ENCODE measurements around the gene ZEB2. TPM values are rescaled to one million over a fixed set of nuclear protein-coding genes. Genes with fewer than 3 reads are reported as not detected.

ZEB2 gene
- total RNA-seq (2021; fragmentation: NEBNext Ultra II Directional; extraction: Animal tissue kit (Norgen Biotek cat#: 25700)) (0.13 TPM in 1 of 2 replicates, not detected in the other), polyA plus RNA-seq (2011; rRNA removed) (0.22 and 0.38 TPM in 2 replicates), polyA minus RNA-seq (2011; rRNA and poly(A)+ RNA removed) (1.2 and 1.6 TPM in 2 replicates)
- 0.40 TPM for polyA plus RNA-seq (2011; cell fraction: cytosol; rRNA removed)
- 1.00 TPM for polyA plus RNA-seq (2011; cell fraction: nucleus; rRNA removed)
- polyA plus RNA-seq (2012, experiment 1 of 2), result 0.46 to 0.78 TPM (median 0.66 TPM) in 4 replicates
- polyA plus RNA-seq (2012, experiment 2 of 2), result 0.07 TPM
- 0.04 TPM for polyA plus RNA-seq (2013, experiment 1 of 2)
- polyA plus RNA-seq (2013, experiment 2 of 2), result 0.04 TPM
- 1.8 TPM for polyA minus RNA-seq (2011; cell fraction: cytosol; rRNA and poly(A)+ RNA removed)
- 3.4 TPM for polyA minus RNA-seq (2011; cell fraction: nucleus; rRNA and poly(A)+ RNA removed)
- long read RNA-seq, experiment 1, result 0 reads
- long read RNA-seq, experiment 2, result 0 reads

- H3K27me3 ChIP-seq (replicated peaks in 1 of 4; ENCODE audit: control insufficient read depth in 3 of 4, extremely low read depth in 1 of 4, insufficient read depth in 3 of 4, low read length in 3 of 4), result peaks cover 39 to 64% (median 62%) of the 10 kb centered on the region in 4 experiments
- H3K56ac ChIP-seq (replicated peaks; ENCODE audit: insufficient read length, low read depth, low read length), result no peak within 1 kb of the TSS
- H3K36me3 ChIP-seq (ENCODE audit: control insufficient read depth in 2 of 4, insufficient read depth in 4 of 4, low read length in 3 of 4), result no peaks in the 10 kb centered on the region
- peak within 1 kb of the TSS; percentile 22 to 54 (median 42); a peak in 6 of 8 replicates for H3K4me3 ChIP-seq (ENCODE audit: extremely low read depth in 1 of 4, insufficient read depth in 2 of 4, low read depth in 3 of 4, low read length in 4 of 4)
- no peak within 1 kb of the TSS for H2BK20ac ChIP-seq (ENCODE audit: low read length)
- no peak within 1 kb of the TSS for H4K5ac ChIP-seq (ENCODE audit: insufficient read length, low read depth, low read length)
- no peak within 1 kb of the TSS for H4K91ac ChIP-seq (replicated peaks; ENCODE audit: insufficient read length, low read length)
- POLR2A ChIA-PET (ENCODE audit: partially characterized antibody), result interaction anchor here (0.6 to 0.8 kb wide), 2 partner anchors 11 to 524 kb away, joined by 3 read pairs; no protein-coding TSS in a partner anchor
- no peaks in the 10 kb centered on the region for H3K79me2 ChIP-seq (ENCODE audit: control insufficient read depth in 1 of 2, insufficient read depth in 2 of 2, low read length in 2 of 2)
- H2AFZ ChIP-seq (ENCODE audit: low read length), result no peak within 1 kb of the TSS
- FAIRE-seq (peak; percentile 13), DNase-seq (ENCODE audit: low read depth in 1 of 2, low spot score in 2 of 2) (peak in 1 of 2 experiments; percentile 56)
- H2BK12ac ChIP-seq (ENCODE audit: low read depth, low read length), result no peak within 1 kb of the TSS
- H3K9me3 ChIP-seq (ENCODE audit: insufficient read depth in 2 of 2, low read depth in 1 of 2, low read length in 1 of 2), result no peaks in the 10 kb centered on the region
- peak within 1 kb of the TSS; percentile 57 to 67 for H3K4me2 ChIP-seq (ENCODE audit: insufficient read depth in 1 of 2, low read depth in 2 of 2, low read length in 2 of 2)
- no peak within 1 kb of the TSS for H3K4ac ChIP-seq (replicated peaks; ENCODE audit: insufficient read length, low read depth, low read length)
- H3K9ac ChIP-seq (replicated peaks in 1 of 4; ENCODE audit: extremely low read depth in 1 of 4, low read depth in 3 of 4, low read length in 3 of 4), result no peak within 1 kb of the TSS; a peak in 1 of 7 replicates
- H2BK5ac ChIP-seq (ENCODE audit: low read depth, low read length), result no peak within 1 kb of the TSS
- H2BK15ac ChIP-seq (ENCODE audit: low read length), result no peak within 1 kb of the TSS
- no peak within 1 kb of the TSS for H4K8ac ChIP-seq (ENCODE audit: extremely low read depth, insufficient read depth, low read length)
- peaks cover 0 to 2% of the 10 kb centered on the region in 2 experiments for H4K20me1 ChIP-seq (replicated peaks in 1 of 2; ENCODE audit: control insufficient read depth in 1 of 2, insufficient read depth in 2 of 2, low read length in 2 of 2)
- WGBS, 2 experiments (ENCODE audit: extremely low coverage in 1 of 2, insufficient coverage in 1 of 2, insufficient read length in 1 of 2, insufficient replicate concordance in 2 of 2, low coverage in 1 of 2, low lambda C conversion rate in 2 of 2, missing lambda C conversion rate in 1 of 2), result 2% methylated on average over 23 of the region's 29 CpGs; no CpG with 5 or more reads in 1 of the 2 experiments
- H3K23me2 ChIP-seq (ENCODE audit: low read depth, low read length), result peaks cover 26% of the 10 kb centered on the region
- peaks cover 4 to 17% (median 7%) of the 10 kb centered on the region in 4 experiments; a peak in 6 of 7 replicates for H3K4me1 ChIP-seq (replicated peaks in 1 of 4; ENCODE audit: control insufficient read depth in 3 of 4, insufficient read depth in 4 of 4, low read length in 3 of 4)
- H2AK5ac ChIP-seq (ENCODE audit: low read depth, low read length), result no peak within 1 kb of the TSS
- CTCF ChIA-PET (ENCODE audit: partially characterized antibody), result interaction anchor here (1.7 kb wide), 1 partner anchor 9 kb away, joined by 4 read pairs; no protein-coding TSS in a partner anchor
- no peak within 1 kb of the TSS for H2BK120ac ChIP-seq (replicated peaks; ENCODE audit: low read depth, low read length)
- H3K14ac ChIP-seq (ENCODE audit: insufficient read length), result no peak within 1 kb of the TSS
- H3K23ac ChIP-seq (ENCODE audit: insufficient read length), result no peak within 1 kb of the TSS
- no peak within 1 kb of the TSS for H3K18ac ChIP-seq (ENCODE audit: extremely low read depth, low read length)
- no peak within 1 kb of the TSS for H3K27ac ChIP-seq (ENCODE audit: low read depth, low read length)
- no peaks in the 10 kb centered on the region for H3K79me1 ChIP-seq (ENCODE audit: low read depth, low read length)
- TF ChIP-seq SAP30 (IDR thresholded peaks at IDR 0.05; ENCODE audit: insufficient read depth, insufficient replicate concordance, low read length) (no peak), FOSL1 (IDR thresholded peaks at IDR 0.05; ENCODE audit: insufficient read depth, low read depth, low read length) (no peak), CREB1 (IDR thresholded peaks at IDR 0.05) (0 out of 2 replicates have a peak, but pooled peaks have one; percentile 7), KDM1A (IDR thresholded peaks at IDR 0.05; ENCODE audit: borderline replicate concordance, low read length) (peak; percentile 84; the same call in 1 of the 2 replicates), HDAC6 (IDR thresholded peaks at IDR 0.05; ENCODE audit: low read depth, low read length) (no peak), CBX5 (IDR thresholded peaks at IDR 0.05; ENCODE audit: low read depth, low read length) (no peak), JUN (IDR thresholded peaks at IDR 0.05; ENCODE audit: low read depth, low read length) (no peak), BRCA1 (IDR thresholded peaks at IDR 0.05; ENCODE audit: low read depth, low read length) (no peak), SP1 (IDR thresholded peaks at IDR 0.05; ENCODE audit: low read depth, low read length) (no peak), TEAD4 (IDR thresholded peaks at IDR 0.05; ENCODE audit: low read depth, low read length) (no peak), POLR2AphosphoS5 (IDR thresholded peaks at IDR 0.05; ENCODE audit: low read depth, low read length) (no peak)
These were observed at the start of gene ZEB2 for GRCh38 chr2:144519934-144520731. Gene ZEB2, minus strand, starts transcription at chr2:144520119. Its CDS starts 2,769 bp downstream, at chr2:144517350.
